Thyroid gland (tissue), 4 donors: ENCODE measurements around the gene IQSEC1. TPM values are rescaled to one million over a fixed set of nuclear protein-coding genes. Genes with fewer than 3 reads are reported as not detected.

Source experiments
- DNase-seq, 2 donors: peaks; one replicate each; pipeline ENCODE4 v3.0.0-alpha.2; 2019
- H3K27ac ChIP-seq, 3 donors: fragments of 200-600 bp; sonication (generic); 1 replicate in 2 of 3; 2 replicates in 1 of 3; pipeline ENCODE4 v1.5.1; 2016 to 2019; ENCODE audit warnings: mild to moderate bottlenecking in 1 of 3, moderate library complexity in 1 of 3
- H3K27me3 ChIP-seq: fragments of 200-600 bp; sonication (generic); one replicate; pipeline ENCODE4 v1.5.1; 2019
- H3K36me3 ChIP-seq, 2 donors: fragments of 200-600 bp; sonication (generic); one replicate each; pipeline ENCODE4 v1.5.1; 2016 to 2019
- H3K4me1 ChIP-seq, 2 donors: fragments of 200-600 bp; sonication (generic); one replicate each; pipeline ENCODE4 v1.5.1; 2017 to 2019
- H3K4me3 ChIP-seq, 3 donors: fragments of 200-600 bp; sonication (generic); replicated peaks in 1 of 3; 1 replicate in 2 of 3; 2 replicates in 1 of 3; pipeline ENCODE4 v1.5.1; 2016; ENCODE audit warnings: mild to moderate bottlenecking in 1 of 3
- H3K9me3 ChIP-seq: fragments of 200-600 bp; sonication (generic); one replicate; pipeline ENCODE4 v1.5.1; 2017
- CTCF ChIP-seq, 6 experiments: fragments of 200-600 bp in 3 of 6; fragments of 450-650 bp in 3 of 6; sonication (generic) in 3 of 6; IDR thresholded peaks; one replicate each; pipeline ENCODE4 v1.5.1; 2016 to 2019; ENCODE audit warnings: antibody characterized with exemption in 6 of 6, mild to moderate bottlenecking in 2 of 6, inconsistent platforms in 1 of 6, moderate library complexity in 1 of 6
- POLR2A ChIP-seq, 2 donors: fragments of 450-650 bp; IDR thresholded peaks; one replicate each; pipeline ENCODE4 v1.6.1; 2017; ENCODE audit warnings: antibody characterized with exemption in 2 of 2, mild to moderate bottlenecking in 2 of 2, moderate library complexity in 1 of 2
- WGBS, 2 donors: methylation state at CpG; one replicate each; pipeline ENCODE4 v1.1.5; 2017; 5-methylcytosine and 5-hydroxymethylcytosine counted together
- intact Hi-C: fragments of 100-400 bp; cut with DNase I; formaldehyde crosslinking; loops from one replicate; pipeline ENCODE4 v1.15.1; 2023
- total RNA-seq, 4 donors: library from RNA; depleted of rRNA; stranded (reverse); fragments of >200 nt; gene quantifications; one replicate each; pipeline ENCODE4 v1.2.3, GENCODE V29; 2016

Gene IQSEC1
- total RNA-seq, 4 donors from 2014 or later, result 37.1 to 48.3 (median 38.9) TPM

DNA sequence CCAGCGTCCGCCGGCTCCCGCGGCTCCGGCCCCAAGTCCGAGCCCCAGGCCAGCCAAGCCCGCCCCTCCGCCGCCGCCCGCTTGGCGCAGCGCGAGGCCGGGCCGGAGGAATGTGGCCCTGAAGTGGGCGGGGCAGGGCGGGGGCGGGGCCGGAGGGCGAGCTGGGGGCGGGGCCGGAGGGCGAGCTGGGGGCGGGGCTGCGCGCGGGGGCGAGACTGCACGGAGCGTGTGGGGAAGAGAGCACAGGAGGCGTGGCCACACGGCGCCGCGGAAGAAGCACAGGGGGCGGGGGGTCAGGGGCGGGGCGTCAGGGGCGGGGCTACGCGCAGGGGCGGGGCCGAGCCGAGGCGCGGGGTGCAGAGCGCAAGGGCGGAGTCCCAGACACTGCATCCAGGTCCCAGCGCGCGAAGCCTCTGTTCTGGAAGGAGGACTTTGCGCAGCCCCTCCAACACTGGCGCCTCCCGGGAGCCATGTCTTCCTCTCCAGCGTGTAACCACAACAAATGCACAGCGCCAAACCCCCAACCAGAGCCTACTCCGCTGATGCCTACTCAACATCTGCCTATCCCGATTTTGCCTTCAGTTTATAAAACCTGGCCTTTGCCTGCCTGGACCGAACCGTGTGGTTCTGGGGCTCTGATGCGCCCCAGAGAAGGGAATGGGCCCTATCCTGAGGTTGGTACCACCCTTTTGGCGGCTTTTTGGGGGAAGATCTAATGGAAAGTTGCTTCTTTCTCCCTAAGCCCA, 105.5 kb downstream of the IQSEC1 start:
- Histone ChIP-seq H3K27ac (peak overlapping the region in 1 of 3 donors; percentile 65), H3K4me1 (peaks cover 30 to 41% of the 10 kb centered on the region in 2 donors), H3K27me3 (no peaks in the 10 kb centered on the region), H3K4me3 (peak overlapping the region; percentile 56 to 97 (median 84)), H3K9me3 (no peaks in the 10 kb centered on the region), H3K36me3 (no peaks in the 10 kb centered on the region)
- peak; percentile 88 to 89 for DNase-seq
- intact Hi-C loops, result no loop called here
- 20% methylated on average over 10 to 14 of the region's 64 CpGs for WGBS, 2 donors
- TF ChIP-seq CTCF (IDR thresholded peaks at IDR 0.05), result no peak
- TF ChIP-seq POLR2A (IDR thresholded peaks at IDR 0.05), result peak in 1 of 2 donors; percentile 56

- intact Hi-C loops, result no loop called here
- DNase-seq, result peak; percentile 23 to 26
- H3K27me3 ChIP-seq, result no peaks in the 10 kb centered on the region
- no peaks in the 10 kb centered on the region for H3K9me3 ChIP-seq
- 8 to 18% methylated on average over 30 to 32 of the region's 56 CpGs for WGBS, 2 donors
- H3K36me3 ChIP-seq, result no peaks in the 10 kb centered on the region
- H3K4me3 ChIP-seq, result peak overlapping the region; percentile 56 to 97 (median 84)
- TF ChIP-seq POLR2A (IDR thresholded peaks at IDR 0.05) (no peak), CTCF (IDR thresholded peaks at IDR 0.05) (peak in 1 of 6 experiments; percentile 9)
- H3K27ac ChIP-seq, result peak overlapping the region in 2 of 3 donors; percentile 29 to 65
- H3K4me1 ChIP-seq, result peaks cover 30 to 47% of the 10 kb centered on the region in 2 donors
Observed at GRCh38 chr3:12966847-12967605, 106.2 kb downstream of the IQSEC1 start.

- 60 to 65% methylated on average over 6 to 11 of the region's 11 CpGs for WGBS, 2 donors
Observed at GRCh38 chr3:12965999-12966846, 107.0 kb downstream of the IQSEC1 start.

More at GRCh38 chr3:12965999-12966846, 107.0 kb downstream of the IQSEC1 start:
- intact Hi-C loops, result no loop called here
- Histone ChIP-seq H3K4me3 (peak overlapping the region in 2 of 3 donors; percentile 84 to 97), H3K27me3 (no peaks in the 10 kb centered on the region), H3K9me3 (no peaks in the 10 kb centered on the region), H3K4me1 (peaks cover 30 to 47% of the 10 kb centered on the region in 2 donors), H3K36me3 (no peaks in the 10 kb centered on the region), H3K27ac (peak overlapping the region in 1 of 3 donors; percentile 65)
- no peak for TF ChIP-seq POLR2A (IDR thresholded peaks at IDR 0.05)
- no peak for TF ChIP-seq CTCF (IDR thresholded peaks at IDR 0.05)
- no peak for DNase-seq
